Suprapubic skin (tissue), 4 donors: ENCODE results near the gene USB1. TPM values are rescaled to one million over a fixed set of nuclear protein-coding genes. Genes with fewer than 3 reads are reported as not detected.

Experiments
- DNase-seq, 2 donors: peaks; one replicate each; pipeline ENCODE4 v3.0.0-alpha.2; 2019; ENCODE audit warnings: low spot score in 2 of 2
- H3K27ac ChIP-seq: fragments of 200-600 bp; sonication (generic); one replicate; pipeline ENCODE4 v1.5.1; 2019
- H3K27me3 ChIP-seq: fragments of 200-600 bp; sonication (generic); one replicate; pipeline ENCODE4 v1.5.1; 2019
- H3K36me3 ChIP-seq: fragments of 200-600 bp; sonication (generic); one replicate; pipeline ENCODE4 v1.5.1; 2019
- H3K4me1 ChIP-seq: fragments of 200-600 bp; sonication (generic); one replicate; pipeline ENCODE4 v1.5.1; 2019
- H3K4me3 ChIP-seq: fragments of 200-600 bp; sonication (generic); one replicate; pipeline ENCODE4 v1.5.1; 2019; ENCODE audit warnings: mild to moderate bottlenecking
- H3K9me3 ChIP-seq: fragments of 200-600 bp; sonication (generic); one replicate; pipeline ENCODE4 v1.5.1; 2019
- EP300 ChIP-seq: sonication (generic); formaldehyde crosslinking; IDR thresholded peaks from one replicate; pipeline ENCODE4 v1.6.1; 2017; ENCODE audit warnings: antibody characterized with exemption
- POLR2A ChIP-seq, 2 donors: fragments of 450-650 bp; IDR thresholded peaks; one replicate each; pipeline ENCODE4 v1.6.1; 2017; ENCODE audit warnings: antibody characterized with exemption in 2 of 2, mild to moderate bottlenecking in 2 of 2, moderate library complexity in 2 of 2
- POLR2AphosphoS5 ChIP-seq, 3 donors: sonication (generic); formaldehyde crosslinking; IDR thresholded peaks; one replicate each; pipeline ENCODE4 v1.6.1; 2017; ENCODE audit warnings: antibody characterized with exemption in 3 of 3
- WGBS: methylation state at CpG from one replicate; pipeline ENCODE4 v1.1.5; 2018; 5-methylcytosine and 5-hydroxymethylcytosine counted together
- total RNA-seq, 4 donors: library from RNA; depleted of rRNA; stranded (reverse); fragments of >200 nt; gene quantifications; one replicate each; pipeline ENCODE4 v1.1.0, GENCODE V29; 2016
- TF ChIP-seq, protein P1 (sequence below), 2 donors: fragments of 200-600 bp in 1 of 2; fragments of 450-650 bp in 1 of 2; sonication (generic) in 1 of 2; IDR thresholded peaks; one replicate each; pipeline ENCODE4 v1.5.1; 2016 to 2019; ENCODE audit warnings: antibody characterized with exemption in 2 of 2, mild to moderate bottlenecking in 1 of 2, moderate library complexity in 1 of 2

Gene USB1
- total RNA-seq, 4 donors from 2014 or later = 16.1 to 36.5 (median 19.8) TPM

DNA sequence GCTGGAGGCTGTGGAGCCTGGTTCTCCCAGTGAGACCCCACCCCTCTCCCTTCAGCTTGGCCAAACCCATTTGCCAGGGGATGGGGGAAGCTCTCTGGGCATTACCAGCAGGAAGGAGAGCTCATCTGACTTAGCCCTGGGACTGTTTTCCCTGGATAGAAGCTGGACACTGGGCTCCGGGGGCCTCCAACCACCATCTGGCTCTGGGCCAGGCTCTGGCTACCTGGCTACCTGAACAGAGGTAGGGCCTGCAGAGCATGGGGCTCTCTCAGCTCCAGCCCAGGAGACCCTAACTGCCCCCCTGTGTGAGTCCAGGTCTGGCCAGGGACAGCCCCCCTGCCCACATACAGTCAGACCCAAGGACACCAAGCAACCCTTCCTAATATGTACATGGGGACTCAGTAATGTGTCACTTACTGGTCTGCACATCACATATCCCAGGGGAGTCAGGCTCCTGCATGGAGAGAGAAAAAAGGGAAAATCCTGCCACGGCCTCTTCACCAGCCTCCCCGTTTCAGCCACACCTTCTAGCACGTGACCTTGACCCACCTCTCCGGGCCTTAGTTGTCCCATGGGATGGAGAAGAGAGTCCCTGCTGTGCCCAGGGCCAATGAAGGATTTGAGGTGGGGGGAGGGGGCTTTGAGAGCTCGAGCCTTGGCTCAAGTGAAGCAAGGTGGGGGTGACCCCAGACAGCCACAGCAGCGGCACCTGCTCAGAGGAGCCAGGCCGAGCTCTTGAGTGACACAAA lies 44.1 kb upstream of the USB1 start:
- WGBS = 74% methylated on average over 6 of the region's 8 CpGs
- no peaks in the 10 kb centered on the region for H3K27me3 ChIP-seq
- DNase-seq = no peak
- no peaks in the 10 kb centered on the region for H3K36me3 ChIP-seq
- H3K27ac ChIP-seq = no peak overlapping the region
- H3K9me3 ChIP-seq = no peaks in the 10 kb centered on the region
- TF ChIP-seq EP300 (no peak), POLR2A (IDR thresholded peaks at IDR 0.05) (no peak), POLR2AphosphoS5 (IDR thresholded peaks at IDR 0.05) (no peak)
- TF ChIP-seq, protein P1, sequence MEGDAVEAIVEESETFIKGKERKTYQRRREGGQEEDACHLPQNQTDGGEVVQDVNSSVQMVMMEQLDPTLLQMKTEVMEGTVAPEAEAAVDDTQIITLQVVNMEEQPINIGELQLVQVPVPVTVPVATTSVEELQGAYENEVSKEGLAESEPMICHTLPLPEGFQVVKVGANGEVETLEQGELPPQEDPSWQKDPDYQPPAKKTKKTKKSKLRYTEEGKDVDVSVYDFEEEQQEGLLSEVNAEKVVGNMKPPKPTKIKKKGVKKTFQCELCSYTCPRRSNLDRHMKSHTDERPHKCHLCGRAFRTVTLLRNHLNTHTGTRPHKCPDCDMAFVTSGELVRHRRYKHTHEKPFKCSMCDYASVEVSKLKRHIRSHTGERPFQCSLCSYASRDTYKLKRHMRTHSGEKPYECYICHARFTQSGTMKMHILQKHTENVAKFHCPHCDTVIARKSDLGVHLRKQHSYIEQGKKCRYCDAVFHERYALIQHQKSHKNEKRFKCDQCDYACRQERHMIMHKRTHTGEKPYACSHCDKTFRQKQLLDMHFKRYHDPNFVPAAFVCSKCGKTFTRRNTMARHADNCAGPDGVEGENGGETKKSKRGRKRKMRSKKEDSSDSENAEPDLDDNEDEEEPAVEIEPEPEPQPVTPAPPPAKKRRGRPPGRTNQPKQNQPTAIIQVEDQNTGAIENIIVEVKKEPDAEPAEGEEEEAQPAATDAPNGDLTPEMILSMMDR (IDR thresholded peaks at IDR 0.05) = no peak
- no peak overlapping the region for H3K4me3 ChIP-seq
- H3K4me1 ChIP-seq = peaks cover 4% of the 10 kb centered on the region

GRCh38 chr16:57957673-57958392 lies 43.4 kb upstream of the USB1 start:
- no peak overlapping the region for H3K4me3 ChIP-seq
- peaks cover 4% of the 10 kb centered on the region for H3K4me1 ChIP-seq
- no peak overlapping the region for H3K27ac ChIP-seq
- DNase-seq = no peak
- H3K27me3 ChIP-seq = no peaks in the 10 kb centered on the region
- TF ChIP-seq POLR2AphosphoS5 (IDR thresholded peaks at IDR 0.05) (no peak), EP300 (no peak), POLR2A (IDR thresholded peaks at IDR 0.05) (no peak)
- TF ChIP-seq, protein P1 (IDR thresholded peaks at IDR 0.05) = no peak
- no peaks in the 10 kb centered on the region for H3K9me3 ChIP-seq
- H3K36me3 ChIP-seq = no peaks in the 10 kb centered on the region
- 84% methylated on average over 8 of the region's 8 CpGs for WGBS

- no peak overlapping the region for H3K4me3 ChIP-seq
- WGBS = 56% methylated on average over 6 of the region's 6 CpGs
- no peaks in the 10 kb centered on the region for H3K36me3 ChIP-seq
- DNase-seq = no peak
- no peaks in the 10 kb centered on the region for H3K27me3 ChIP-seq
- TF ChIP-seq POLR2A (IDR thresholded peaks at IDR 0.05) = no peak
- no peak for TF ChIP-seq POLR2AphosphoS5 (IDR thresholded peaks at IDR 0.05)
- H3K27ac ChIP-seq = no peak overlapping the region
- H3K9me3 ChIP-seq = no peaks in the 10 kb centered on the region
- peaks cover 4% of the 10 kb centered on the region for H3K4me1 ChIP-seq
Observed at GRCh38 chr16:57958544-57958943, 42.7 kb upstream of the USB1 start.

GRCh38 chr16:57959121-57959520 lies 42.1 kb upstream of the USB1 start:
- H3K36me3 ChIP-seq = no peaks in the 10 kb centered on the region
- no peak overlapping the region for H3K27ac ChIP-seq
- 86% methylated on average over 8 of the region's 8 CpGs for WGBS
- no peak for DNase-seq
- no peaks in the 10 kb centered on the region for H3K27me3 ChIP-seq
- peaks cover 4% of the 10 kb centered on the region for H3K4me1 ChIP-seq
- no peaks in the 10 kb centered on the region for H3K9me3 ChIP-seq
- no peak for TF ChIP-seq POLR2AphosphoS5 (IDR thresholded peaks at IDR 0.05)
- TF ChIP-seq, protein P1 (IDR thresholded peaks at IDR 0.05) = no peak
- no peak for TF ChIP-seq EP300
- no peak for TF ChIP-seq POLR2A (IDR thresholded peaks at IDR 0.05)
- no peak overlapping the region for H3K4me3 ChIP-seq

DNA sequence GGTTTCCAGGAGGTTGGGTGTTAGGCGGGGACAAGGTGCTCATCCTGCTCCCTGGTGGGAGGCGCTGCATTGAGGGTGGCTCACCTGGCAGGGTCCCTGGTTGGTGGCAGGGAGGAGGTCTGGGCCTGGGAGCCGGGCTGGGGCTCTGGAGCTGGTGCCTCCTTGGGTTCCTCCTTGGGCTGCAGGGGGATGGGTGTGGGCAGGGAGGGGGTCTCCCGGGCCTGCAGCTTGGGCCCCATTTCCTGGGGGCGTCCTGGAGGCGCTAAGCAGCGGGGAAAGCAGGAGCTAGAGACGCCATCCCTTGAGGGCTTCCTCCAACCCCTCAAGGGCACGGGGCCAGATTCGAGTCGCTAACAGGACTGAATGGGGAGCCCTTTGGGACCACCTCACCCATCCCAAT lies 41.4 kb upstream of the USB1 start:
- DNase-seq = no peak
- peaks cover 4% of the 10 kb centered on the region for H3K4me1 ChIP-seq
- no peak for TF ChIP-seq POLR2A (IDR thresholded peaks at IDR 0.05)
- TF ChIP-seq EP300 = no peak
- no peak for TF ChIP-seq POLR2AphosphoS5 (IDR thresholded peaks at IDR 0.05)
- TF ChIP-seq, protein P1 (IDR thresholded peaks at IDR 0.05) = no peak
- H3K4me3 ChIP-seq = no peak overlapping the region
- H3K27ac ChIP-seq = no peak overlapping the region
- H3K27me3 ChIP-seq = no peaks in the 10 kb centered on the region
- 83% methylated on average over 10 of the region's 11 CpGs for WGBS
- no peaks in the 10 kb centered on the region for H3K9me3 ChIP-seq
- no peaks in the 10 kb centered on the region for H3K36me3 ChIP-seq
